Measurements from ENCODE around the gene CEPT1.

CEPT1 gene

GRCh38 chr1:111145963-111146768 is 6.1 kb downstream of the CEPT1 start:
- DNase-seq (ENCODE audit: low spot score), result no peak

GRCh38 chr1:111147948-111148347 is 7.9 kb downstream of the CEPT1 start:
- DNase-seq (ENCODE audit: low spot score), result no peak

GRCh38 chr1:111148376-111148881 is 8.4 kb downstream of the CEPT1 start:
- DNase-seq (ENCODE audit: low spot score), result no peak

GRCh38 chr1:111151838-111152237 is 11.8 kb downstream of the CEPT1 start:
- no peak for DNase-seq (ENCODE audit: low spot score)

GRCh38 chr1:111154021-111154999 is 14.3 kb downstream of the CEPT1 start:
- no peak for DNase-seq (ENCODE audit: low spot score)

GRCh38 chr1:111157431-111157830 is 17.4 kb downstream of the CEPT1 start:
- no peak for DNase-seq (ENCODE audit: low spot score)

GRCh38 chr1:111161843-111162487 is 21.9 kb downstream of the CEPT1 start:
- DNase-seq (ENCODE audit: low spot score), result no peak

GRCh38 chr1:111162488-111162880 is 22.5 kb downstream of the CEPT1 start:
- DNase-seq (ENCODE audit: low spot score), result no peak

GRCh38 chr1:111163363-111163762 is 23.3 kb downstream of the CEPT1 start:
- DNase-seq (ENCODE audit: low spot score), result no peak

- no peak for DNase-seq (ENCODE audit: low spot score)
These were observed 24.1 kb downstream of the CEPT1 start for GRCh38 chr1:111164151-111164550.

- no peak for DNase-seq (ENCODE audit: low spot score)
These were observed 32.4 kb downstream of the CEPT1 start for GRCh38 chr1:111172463-111172862.

GRCh38 chr1:111174070-111174469 is 34.0 kb downstream of the CEPT1 start:
- DNase-seq (ENCODE audit: low spot score), result no peak

GRCh38 chr1:111175349-111175748 is 35.3 kb downstream of the CEPT1 start:
- no peak for DNase-seq (ENCODE audit: low spot score)

- DNase-seq (ENCODE audit: low spot score), result no peak
These were observed 36.7 kb downstream of the CEPT1 start for GRCh38 chr1:111176678-111177077.

GRCh38 chr1:111179968-111180533 is 40.0 kb downstream of the CEPT1 start:
- DNase-seq (ENCODE audit: low spot score), result no peak

GRCh38 chr1:111182052-111182451 is 42.0 kb downstream of the CEPT1 start:
- DNase-seq (ENCODE audit: low spot score), result no peak

GRCh38 chr1:111183308-111184069 is 43.5 kb downstream of the CEPT1 start:
- no peak for DNase-seq (ENCODE audit: low spot score)

- no peak for DNase-seq (ENCODE audit: low spot score)
These were observed 44.6 kb downstream of the CEPT1 start for GRCh38 chr1:111184663-111185062.

- no peak for DNase-seq (ENCODE audit: low spot score)
These were observed 51.0 kb downstream of the CEPT1 start for GRCh38 chr1:111190931-111191451.

- no peak for DNase-seq (ENCODE audit: low spot score)
These were observed 51.5 kb downstream of the CEPT1 start for GRCh38 chr1:111191496-111191895.

GRCh38 chr1:111192074-111192473 is 52.1 kb downstream of the CEPT1 start:
- DNase-seq (ENCODE audit: low spot score), result no peak

Measured in globus pallidus (tissue), 1 donor.